ENCODE data around the gene TEN1.

TEN1 gene

DNA sequence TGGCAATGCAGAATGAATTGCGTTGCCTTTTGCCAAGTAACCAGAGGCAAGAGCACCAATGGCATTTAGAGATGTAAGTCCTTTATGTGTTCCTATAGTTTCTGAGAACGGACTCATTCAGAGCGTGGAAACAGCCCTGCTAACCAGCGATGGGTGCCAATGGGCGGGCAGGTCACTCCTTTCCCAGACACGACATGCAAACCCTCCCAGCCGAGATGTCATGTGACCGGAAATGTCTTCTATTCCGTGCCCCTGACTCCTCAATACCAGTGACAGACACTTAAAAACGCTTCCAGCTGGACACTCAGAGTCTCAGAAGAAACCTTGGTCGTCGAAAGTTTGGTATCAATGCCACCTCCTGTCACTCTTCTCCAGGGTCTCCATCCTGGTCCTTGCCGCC, 41.4 kb upstream of the TEN1 start:
- WGBS, 2 donors (ENCODE audit: extremely low coverage in 2 of 2, insufficient read length in 2 of 2, insufficient replicate concordance in 1 of 2), result no CpG with 5 or more reads among the region's 13 CpGs
- Histone ChIP-seq H2BK12ac (ENCODE audit: low read length) (no peak overlapping the region), H3K4ac (ENCODE audit: low read length) (no peak overlapping the region), H3K27me3 (ENCODE audit: control insufficient read depth in 3 of 3, insufficient read depth in 3 of 3, low read depth in 1 of 3, low read length in 3 of 3) (peaks cover 0 to 3% (median 0%) of the 10 kb centered on the region in 3 experiments), H2BK5ac (ENCODE audit: low read length) (no peak overlapping the region), H3K9ac (ENCODE audit: low read depth, low read length, poor library complexity) (no peak overlapping the region), H4K8ac (ENCODE audit: low read depth, low read length) (no peak overlapping the region), H2AFZ (ENCODE audit: low read length) (no peak overlapping the region), H3K36me3 (replicated peaks in 1 of 2; ENCODE audit: control insufficient read depth in 2 of 2, insufficient read depth in 2 of 2, low read length in 2 of 2) (peaks cover 0 to 5% of the 10 kb centered on the region in 2 donors), H2AK5ac (ENCODE audit: low read depth, low read length) (no peak overlapping the region), H3K4me1 (ENCODE audit: control insufficient read depth in 2 of 2, insufficient read depth in 1 of 2, low read depth in 1 of 2, low read length in 2 of 2) (peaks cover 2 to 4% of the 10 kb centered on the region in 2 donors), H4K91ac (ENCODE audit: low read depth, low read length, poor library complexity) (no peak overlapping the region), H3K9me3 (replicated peaks in 1 of 2; ENCODE audit: control insufficient read depth in 2 of 2, insufficient read depth in 1 of 2, low read depth in 1 of 2, low read length in 2 of 2) (no peaks in the 10 kb centered on the region), H2BK120ac (ENCODE audit: low read depth, low read length) (no peak overlapping the region), H3K4me2 (ENCODE audit: insufficient read depth, low read length, poor library complexity, severe bottlenecking) (no peak overlapping the region), H3K14ac (ENCODE audit: low read length) (no peak overlapping the region), H3K18ac (ENCODE audit: low read length) (no peak overlapping the region), H3K23ac (ENCODE audit: low read depth, low read length, poor library complexity) (peak overlapping the region; percentile 56), H3K4me3 (ENCODE audit: low read length in 2 of 2) (no peak overlapping the region), H3K79me1 (ENCODE audit: low read depth, low read length) (no peaks in the 10 kb centered on the region), H3K27ac (replicated peaks; ENCODE audit: low read length) (no peak overlapping the region), H2BK15ac (ENCODE audit: low read length) (no peak overlapping the region)
- DNase-seq (ENCODE audit: low spot score), result no peak

DNA sequence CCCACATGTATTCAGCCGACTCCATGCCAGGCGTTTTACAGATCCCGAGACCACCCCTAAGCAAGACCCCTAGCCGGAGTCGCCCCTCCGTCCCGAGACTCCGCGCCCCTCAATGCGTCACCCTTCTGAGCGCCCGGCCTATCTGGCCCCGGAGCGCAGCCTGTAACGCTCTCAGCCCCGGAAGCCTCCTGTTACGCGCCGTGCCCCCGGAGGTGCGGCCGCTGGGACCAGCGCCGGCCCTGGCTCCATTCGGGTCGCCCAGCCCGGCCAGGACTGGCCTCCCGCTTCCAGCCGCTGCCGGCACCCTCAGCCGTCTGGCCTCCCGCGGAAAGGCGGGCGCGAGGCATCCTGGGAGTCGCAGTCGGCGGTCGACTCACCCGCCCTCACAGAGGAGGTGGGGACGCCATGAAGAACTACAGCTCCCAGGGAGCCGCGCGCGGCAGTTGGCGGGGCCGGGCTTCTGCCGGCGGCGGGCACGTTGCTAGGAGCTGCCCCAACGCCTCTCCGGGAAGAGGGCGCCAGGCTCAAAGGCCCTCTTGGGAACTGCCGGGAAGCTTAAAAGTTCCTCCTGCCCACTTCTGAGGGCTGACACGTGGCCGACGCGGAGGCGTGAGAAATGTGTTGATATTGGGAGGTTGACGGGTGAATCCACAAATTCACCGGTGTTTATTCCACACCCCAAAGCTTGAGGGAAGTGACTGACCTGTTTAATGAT, 38.2 kb upstream of the TEN1 start, which contains the start of gene FBF1:
Gene FBF1, minus strand, starts transcription at position 316 of the 715 bp plus-strand sequence. CDS start 2,893 bp downstream, outside the sequence.
- H3K18ac ChIP-seq (ENCODE audit: low read length), result peak within 1 kb of the TSS; percentile 99
- H3K36me3 ChIP-seq (replicated peaks in 1 of 2; ENCODE audit: control insufficient read depth in 2 of 2, insufficient read depth in 2 of 2, low read length in 2 of 2), result peaks cover 0 to 15% of the 10 kb centered on the region in 2 donors
- H2AFZ ChIP-seq (ENCODE audit: low read length), result peak within 1 kb of the TSS; percentile 99
- H3K9ac ChIP-seq (ENCODE audit: low read depth, low read length, poor library complexity), result peak within 1 kb of the TSS; percentile 97
- H3K23ac ChIP-seq (ENCODE audit: low read depth, low read length, poor library complexity), result peak within 1 kb of the TSS; percentile 95
- H3K27me3 ChIP-seq (ENCODE audit: control insufficient read depth in 3 of 3, insufficient read depth in 3 of 3, low read depth in 1 of 3, low read length in 3 of 3), result peaks cover 0 to 3% (median 0%) of the 10 kb centered on the region in 3 experiments
- peak within 1 kb of the TSS; percentile 99 for H3K14ac ChIP-seq (ENCODE audit: low read length)
- H2AK5ac ChIP-seq (ENCODE audit: low read depth, low read length), result no peak within 1 kb of the TSS
- H4K91ac ChIP-seq (ENCODE audit: low read depth, low read length, poor library complexity), result no peak within 1 kb of the TSS
- peak within 1 kb of the TSS; percentile 92 to 94 for H3K4me3 ChIP-seq (ENCODE audit: low read length in 2 of 2)
- WGBS, 2 donors (ENCODE audit: extremely low coverage in 2 of 2, insufficient read length in 2 of 2, insufficient replicate concordance in 1 of 2), result no CpG with 5 or more reads among the region's 63 CpGs
- no peak within 1 kb of the TSS for H2BK12ac ChIP-seq (ENCODE audit: low read length)
- no peaks in the 10 kb centered on the region for H3K9me3 ChIP-seq (replicated peaks in 1 of 2; ENCODE audit: control insufficient read depth in 2 of 2, insufficient read depth in 1 of 2, low read depth in 1 of 2, low read length in 2 of 2)
- no peaks in the 10 kb centered on the region for H3K79me1 ChIP-seq (ENCODE audit: low read depth, low read length)
- peak within 1 kb of the TSS; percentile 82 for H2BK120ac ChIP-seq (ENCODE audit: low read depth, low read length)
- H4K8ac ChIP-seq (ENCODE audit: low read depth, low read length), result peak within 1 kb of the TSS; percentile 78
- H3K4me2 ChIP-seq (ENCODE audit: insufficient read depth, low read length, poor library complexity, severe bottlenecking), result peak within 1 kb of the TSS; percentile 67
- H3K27ac ChIP-seq (replicated peaks; ENCODE audit: low read length), result no peak within 1 kb of the TSS
- no peak within 1 kb of the TSS for H3K4ac ChIP-seq (ENCODE audit: low read length)
- H3K4me1 ChIP-seq (ENCODE audit: control insufficient read depth in 2 of 2, insufficient read depth in 1 of 2, low read depth in 1 of 2, low read length in 2 of 2), result peaks cover 2 to 4% of the 10 kb centered on the region in 2 donors
- peak; percentile 91 for DNase-seq (ENCODE audit: low spot score)
- H2BK5ac ChIP-seq (ENCODE audit: low read length), result peak within 1 kb of the TSS; percentile 32
- no peak within 1 kb of the TSS for H2BK15ac ChIP-seq (ENCODE audit: low read length)

DNA sequence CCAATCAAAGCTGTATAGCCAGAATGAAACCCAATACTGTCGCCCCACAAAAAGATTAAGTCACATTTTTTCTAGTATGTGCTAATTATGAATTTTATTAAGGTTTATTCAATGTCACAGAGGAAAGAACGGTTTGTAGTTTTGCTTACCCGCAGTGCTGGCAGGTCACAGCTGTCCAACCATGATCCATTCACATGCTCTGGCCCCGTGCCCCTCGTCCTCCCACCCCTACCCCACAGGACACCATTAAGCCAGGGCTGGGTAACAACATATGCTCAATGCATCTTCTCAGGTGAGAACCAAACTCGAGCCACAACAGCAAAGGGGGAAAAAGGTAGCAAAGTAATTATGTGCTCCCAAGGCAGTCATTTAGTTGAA, 37.6 kb upstream of the TEN1 start:
- Histone ChIP-seq H3K36me3 (replicated peaks in 1 of 2; ENCODE audit: control insufficient read depth in 2 of 2, insufficient read depth in 2 of 2, low read length in 2 of 2) (peaks cover 0 to 21% of the 10 kb centered on the region in 2 donors), H3K27ac (replicated peaks; ENCODE audit: low read length) (no peak overlapping the region), H2AFZ (ENCODE audit: low read length) (peak overlapping the region; percentile 99), H3K9ac (ENCODE audit: low read depth, low read length, poor library complexity) (no peak overlapping the region), H2BK12ac (ENCODE audit: low read length) (no peak overlapping the region), H3K18ac (ENCODE audit: low read length) (no peak overlapping the region), H3K4me1 (ENCODE audit: control insufficient read depth in 2 of 2, insufficient read depth in 1 of 2, low read depth in 1 of 2, low read length in 2 of 2) (peaks cover 2 to 4% of the 10 kb centered on the region in 2 donors), H4K91ac (ENCODE audit: low read depth, low read length, poor library complexity) (no peak overlapping the region), H3K9me3 (replicated peaks in 1 of 2; ENCODE audit: control insufficient read depth in 2 of 2, insufficient read depth in 1 of 2, low read depth in 1 of 2, low read length in 2 of 2) (no peaks in the 10 kb centered on the region), H2BK15ac (ENCODE audit: low read length) (no peak overlapping the region), H2BK5ac (ENCODE audit: low read length) (no peak overlapping the region), H2BK120ac (ENCODE audit: low read depth, low read length) (no peak overlapping the region), H3K14ac (ENCODE audit: low read length) (no peak overlapping the region), H3K23ac (ENCODE audit: low read depth, low read length, poor library complexity) (no peak overlapping the region), H3K27me3 (ENCODE audit: control insufficient read depth in 3 of 3, insufficient read depth in 3 of 3, low read depth in 1 of 3, low read length in 3 of 3) (peaks cover 0 to 3% (median 0%) of the 10 kb centered on the region in 3 experiments), H3K79me1 (ENCODE audit: low read depth, low read length) (no peaks in the 10 kb centered on the region), H3K4ac (ENCODE audit: low read length) (no peak overlapping the region), H2AK5ac (ENCODE audit: low read depth, low read length) (no peak overlapping the region), H3K4me2 (ENCODE audit: insufficient read depth, low read length, poor library complexity, severe bottlenecking) (peak overlapping the region; percentile 55), H3K4me3 (ENCODE audit: low read length in 2 of 2) (peak overlapping the region in 1 of 2 donors; percentile 92), H4K8ac (ENCODE audit: low read depth, low read length) (no peak overlapping the region)
- DNase-seq (ENCODE audit: low spot score), result no peak
- WGBS, 2 donors (ENCODE audit: extremely low coverage in 2 of 2, insufficient read length in 2 of 2, insufficient replicate concordance in 1 of 2), result no CpG with 5 or more reads among the region's 6 CpGs

DNA sequence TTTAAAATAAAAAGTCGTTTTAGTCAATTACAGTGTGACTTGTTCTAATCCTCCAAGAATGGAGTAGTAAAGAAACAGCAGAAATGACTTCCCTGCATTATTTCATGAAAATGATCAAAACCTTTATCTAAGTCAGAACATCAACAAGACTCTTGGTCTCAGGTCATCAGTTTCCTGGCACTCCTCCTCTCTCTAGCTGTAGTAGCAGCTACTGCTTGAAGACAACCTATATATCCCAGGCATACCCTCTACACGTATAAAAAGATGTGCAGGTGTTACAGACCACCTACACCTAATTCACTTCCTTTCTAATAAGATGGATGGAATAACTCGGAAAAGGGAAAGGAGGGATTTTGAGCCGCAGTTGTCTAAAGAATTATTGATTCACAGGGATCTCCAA, 36.6 kb upstream of the TEN1 start:
- Histone ChIP-seq H3K4me1 (ENCODE audit: control insufficient read depth in 2 of 2, insufficient read depth in 1 of 2, low read depth in 1 of 2, low read length in 2 of 2) (peaks cover 2 to 4% of the 10 kb centered on the region in 2 donors), H3K4ac (ENCODE audit: low read length) (no peak overlapping the region), H2BK120ac (ENCODE audit: low read depth, low read length) (no peak overlapping the region), H2BK12ac (ENCODE audit: low read length) (no peak overlapping the region), H3K27me3 (ENCODE audit: control insufficient read depth in 3 of 3, insufficient read depth in 3 of 3, low read depth in 1 of 3, low read length in 3 of 3) (peaks cover 0 to 3% (median 0%) of the 10 kb centered on the region in 3 experiments), H3K9ac (ENCODE audit: low read depth, low read length, poor library complexity) (no peak overlapping the region), H4K8ac (ENCODE audit: low read depth, low read length) (no peak overlapping the region), H3K4me3 (ENCODE audit: low read length in 2 of 2) (no peak overlapping the region), H3K9me3 (replicated peaks in 1 of 2; ENCODE audit: control insufficient read depth in 2 of 2, insufficient read depth in 1 of 2, low read depth in 1 of 2, low read length in 2 of 2) (no peaks in the 10 kb centered on the region), H2AFZ (ENCODE audit: low read length) (no peak overlapping the region), H3K79me1 (ENCODE audit: low read depth, low read length) (no peaks in the 10 kb centered on the region), H3K4me2 (ENCODE audit: insufficient read depth, low read length, poor library complexity, severe bottlenecking) (no peak overlapping the region), H3K36me3 (replicated peaks in 1 of 2; ENCODE audit: control insufficient read depth in 2 of 2, insufficient read depth in 2 of 2, low read length in 2 of 2) (peaks cover 0 to 30% of the 10 kb centered on the region in 2 donors), H2BK15ac (ENCODE audit: low read length) (no peak overlapping the region), H3K14ac (ENCODE audit: low read length) (no peak overlapping the region), H2AK5ac (ENCODE audit: low read depth, low read length) (no peak overlapping the region), H3K18ac (ENCODE audit: low read length) (no peak overlapping the region), H2BK5ac (ENCODE audit: low read length) (no peak overlapping the region), H4K91ac (ENCODE audit: low read depth, low read length, poor library complexity) (no peak overlapping the region), H3K23ac (ENCODE audit: low read depth, low read length, poor library complexity) (no peak overlapping the region), H3K27ac (replicated peaks; ENCODE audit: low read length) (no peak overlapping the region)
- no CpG with 5 or more reads among the region's 4 CpGs for WGBS, 2 donors (ENCODE audit: extremely low coverage in 2 of 2, insufficient read length in 2 of 2, insufficient replicate concordance in 1 of 2)
- no peak for DNase-seq (ENCODE audit: low spot score)
